ENCODE data around the gene LRRC57. TPM values are rescaled to one million over a fixed set of nuclear protein-coding genes. Genes with fewer than 3 reads are reported as not detected.

Gene LRRC57
- total RNA-seq, 1 experiment from 2014 or later = 28.8 TPM

GRCh38 chr15:42493679-42494078 is 54.9 kb downstream of the LRRC57 start:
- CTCF ChIA-PET = no interaction called here
- no peak for TF ChIP-seq CTCF (IDR thresholded peaks at IDR 0.05; ENCODE audit: insufficient read depth in 1 of 2, low read depth in 1 of 2, low read length in 1 of 2, severe bottlenecking in 1 of 2, unreplicated experiment in 1 of 2)
- intact Hi-C loops (cut with micrococcal nuclease; ENCODE audit: unreplicated experiment) = loop anchor here (2.0 to 10.0 kb wide), 2 partner anchors 55 to 161 kb away; partner anchors contain the start of genes HAUS2 and LRRC57
- DNase-seq = no peak
- POLR2A ChIA-PET = interaction anchor here (0.6 kb wide), 1 partner anchor 441 kb away, joined by 8 read pairs; no protein-coding TSS in a partner anchor
- H3K4me3 Mint-ChIP-seq (ENCODE audit: unreplicated experiment) = peak overlapping the region; percentile 3
- no peaks in the 10 kb centered on the region for H3K27me3 ChIP-seq (replicated peaks; ENCODE audit: control insufficient read depth, insufficient read depth, low read length)
- no peaks in the 10 kb centered on the region for H3K9me3 ChIP-seq
- H3K9me3 Mint-ChIP-seq (ENCODE audit: unreplicated experiment) = no peaks in the 10 kb centered on the region
- peaks cover 29% of the 10 kb centered on the region for H3K4me1 ChIP-seq
- H3K27ac Mint-ChIP-seq (ENCODE audit: unreplicated experiment) = peak overlapping the region; percentile 72
- H3K4me3 ChIP-seq (ENCODE audit: low read depth, low read length) = no peak overlapping the region
- peaks cover 37% of the 10 kb centered on the region for H3K4me1 Mint-ChIP-seq (ENCODE audit: low read depth, unreplicated experiment)
- peaks cover 22% of the 10 kb centered on the region for H3K36me3 Mint-ChIP-seq (ENCODE audit: insufficient read depth, unreplicated experiment)
- no peaks in the 10 kb centered on the region for H3K27me3 Mint-ChIP-seq (ENCODE audit: insufficient read depth, unreplicated experiment)
- no TSS peak for BruUV-seq (replicated peaks)
- H3K36me3 ChIP-seq (ENCODE audit: control insufficient read depth, insufficient read depth, low read length) = no peaks in the 10 kb centered on the region

- peak in 1 of 2 experiments; percentile 24 for DNase-seq
- Histone ChIP-seq H3K4me3 (ENCODE audit: low read depth, low read length) (peak overlapping the region; percentile 87), H3K9me3 (no peaks in the 10 kb centered on the region), H3K36me3 (ENCODE audit: control insufficient read depth, insufficient read depth, low read length) (no peaks in the 10 kb centered on the region; the same call in 1 of the 2 replicates), H3K4me1 (peaks cover 15% of the 10 kb centered on the region), H3K27me3 (replicated peaks; ENCODE audit: control insufficient read depth, insufficient read depth, low read length) (no peaks in the 10 kb centered on the region)
- ChIA-PET CTCF (no interaction called here), POLR2A (interaction anchor here (0.6 kb wide), 1 partner anchor 19 kb away, joined by 3 read pairs; no protein-coding TSS in a partner anchor)
- H3K36me3 Mint-ChIP-seq (ENCODE audit: insufficient read depth, unreplicated experiment) = peaks cover 22% of the 10 kb centered on the region
- intact Hi-C loops (cut with micrococcal nuclease; ENCODE audit: unreplicated experiment) = loop anchor here (10.0 kb wide), 1 partner anchor 163 kb away; no protein-coding TSS in a partner anchor
- peaks cover 19% of the 10 kb centered on the region for H3K4me1 Mint-ChIP-seq (ENCODE audit: low read depth, unreplicated experiment)
- H3K27ac Mint-ChIP-seq (ENCODE audit: unreplicated experiment) = peak overlapping the region; percentile 100
- H3K4me3 Mint-ChIP-seq (ENCODE audit: unreplicated experiment) = peak overlapping the region; percentile 99
- TSS peak; percentile 53 for BruUV-seq (replicated peaks)
- no peak for TF ChIP-seq CTCF (IDR thresholded peaks at IDR 0.05; ENCODE audit: insufficient read depth in 1 of 2, low read depth in 1 of 2, low read length in 1 of 2, severe bottlenecking in 1 of 2, unreplicated experiment in 1 of 2)
- H3K27me3 Mint-ChIP-seq (ENCODE audit: insufficient read depth, unreplicated experiment) = no peaks in the 10 kb centered on the region
- H3K9me3 Mint-ChIP-seq (ENCODE audit: unreplicated experiment) = no peaks in the 10 kb centered on the region
Observed at GRCh38 chr15:42491539-42492225, 56.9 kb downstream of the LRRC57 start.

GRCh38 chr15:42490671-42491538 is 57.7 kb downstream of the LRRC57 start, which contains the start of gene ZNF106:
Gene ZNF106, minus strand, starts transcription at chr15:42491141. Its CDS starts 18,852 bp downstream, at chr15:42472289.
- no TSS peak for BruUV-seq (replicated peaks)
- CTCF ChIA-PET = interaction anchor here (1.1 kb wide), 1 partner anchor 566 kb away, joined by 7 read pairs; no protein-coding TSS in a partner anchor
- H3K27ac Mint-ChIP-seq (ENCODE audit: unreplicated experiment) = peak within 1 kb of the TSS; percentile 100
- H3K9me3 Mint-ChIP-seq (ENCODE audit: unreplicated experiment) = no peaks in the 10 kb centered on the region
- Histone ChIP-seq H3K36me3 (ENCODE audit: control insufficient read depth, insufficient read depth, low read length) (no peaks in the 10 kb centered on the region; the same call in 1 of the 2 replicates), H3K4me3 (ENCODE audit: low read depth, low read length) (peak within 1 kb of the TSS; percentile 87), H3K9me3 (no peaks in the 10 kb centered on the region), H3K27me3 (replicated peaks; ENCODE audit: control insufficient read depth, insufficient read depth, low read length) (no peaks in the 10 kb centered on the region), H3K4me1 (peaks cover 15% of the 10 kb centered on the region)
- POLR2A ChIA-PET = interaction anchor here (0.6 to 1.0 kb wide), 6 partner anchors 15 to 1313 kb away, joined by 3 to 11 read pairs (median 4); partner anchors contain the start of genes GANC, STARD9 and TMEM87A
- intact Hi-C loops (cut with micrococcal nuclease; ENCODE audit: unreplicated experiment) = loop anchor here (10.0 kb wide), 1 partner anchor 164 kb away; no protein-coding TSS in a partner anchor
- TF ChIP-seq CTCF (IDR thresholded peaks at IDR 0.05; ENCODE audit: insufficient read depth in 1 of 2, low read depth in 1 of 2, low read length in 1 of 2, severe bottlenecking in 1 of 2, unreplicated experiment in 1 of 2) = no peak
- peaks cover 11% of the 10 kb centered on the region for H3K4me1 Mint-ChIP-seq (ENCODE audit: low read depth, unreplicated experiment)
- H3K36me3 Mint-ChIP-seq (ENCODE audit: insufficient read depth, unreplicated experiment) = peaks cover 22% of the 10 kb centered on the region
- H3K4me3 Mint-ChIP-seq (ENCODE audit: unreplicated experiment) = peak within 1 kb of the TSS; percentile 99
- DNase-seq = peak; percentile 88 to 93
- H3K27me3 Mint-ChIP-seq (ENCODE audit: insufficient read depth, unreplicated experiment) = no peaks in the 10 kb centered on the region
